Activated CD8-positive, alpha-beta memory T cell treated with anti-CD3 and anti-CD28 coated beads, Interleukin-2, amount 50 U/mL, for 24 hours (primary cell): ENCODE measurements around the gene PREP.

Experiments used
- DNase-seq: peaks from one replicate; pipeline ENCODE4 v3.0.0-alpha.2; 2020; ENCODE audit errors: extremely low read depth

The PREP gene

DNA sequence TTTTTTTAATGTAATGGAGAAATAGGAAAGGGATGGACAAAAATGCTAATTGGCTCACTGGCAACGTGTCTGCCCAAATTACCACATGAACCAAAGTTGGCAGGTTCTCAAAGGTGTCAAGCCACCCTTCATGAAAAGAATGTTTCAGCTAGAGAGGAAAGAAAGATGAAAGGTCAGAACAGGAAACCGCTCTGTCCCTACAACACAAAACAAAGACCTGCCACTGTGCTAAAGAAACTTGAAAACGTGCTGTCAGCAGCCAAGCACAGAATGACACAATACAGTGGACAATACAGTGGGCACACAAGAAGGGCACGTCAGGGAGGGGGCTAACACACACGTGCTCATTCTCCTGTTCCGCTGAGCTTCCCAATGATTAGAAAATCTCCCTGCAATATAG lies 4.9 kb downstream of the PREP start:
- no peak for DNase-seq

DNA sequence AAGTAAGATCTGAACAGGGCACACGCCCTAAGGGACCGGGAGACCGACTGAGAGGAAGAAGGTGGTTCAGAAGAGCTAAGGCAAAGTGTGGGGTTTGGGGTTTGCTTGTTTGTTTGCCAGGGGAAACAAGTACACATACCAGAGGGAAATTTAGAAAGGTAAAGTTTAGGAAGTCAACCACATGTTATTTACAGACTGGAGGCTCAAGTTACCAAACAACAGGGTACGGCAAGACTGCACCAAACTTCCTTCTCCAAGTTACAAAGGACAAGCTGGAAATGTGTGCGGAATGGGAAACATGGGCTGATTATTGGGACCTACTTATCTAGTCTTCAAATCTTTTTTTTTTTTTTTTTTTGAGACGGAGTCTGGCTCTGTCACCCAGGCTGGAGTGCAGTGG lies 11.2 kb downstream of the PREP start:
- no peak for DNase-seq

GRCh38 chr6:105389543-105389942 lies 13.3 kb downstream of the PREP start:
- DNase-seq: no peak

DNA sequence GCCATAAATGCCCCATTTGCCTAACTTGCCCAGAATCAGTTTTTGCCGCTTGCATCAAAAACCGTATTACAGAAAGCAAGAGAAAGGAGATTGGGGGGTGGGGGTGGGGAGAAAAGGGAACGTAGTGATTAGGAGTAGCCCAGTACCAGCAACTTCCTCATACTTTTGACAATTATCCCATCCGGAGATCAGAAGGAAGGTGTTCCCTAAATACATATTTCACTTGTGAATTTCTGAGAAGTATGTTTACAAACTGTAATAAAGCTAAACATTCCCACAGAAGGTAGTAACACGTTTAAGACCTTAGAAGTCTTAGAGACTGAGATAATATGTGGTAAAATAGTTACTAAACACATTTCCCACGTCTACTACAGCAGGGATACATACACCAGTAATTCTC lies 14.5 kb downstream of the PREP start:
- DNase-seq: no peak

DNA sequence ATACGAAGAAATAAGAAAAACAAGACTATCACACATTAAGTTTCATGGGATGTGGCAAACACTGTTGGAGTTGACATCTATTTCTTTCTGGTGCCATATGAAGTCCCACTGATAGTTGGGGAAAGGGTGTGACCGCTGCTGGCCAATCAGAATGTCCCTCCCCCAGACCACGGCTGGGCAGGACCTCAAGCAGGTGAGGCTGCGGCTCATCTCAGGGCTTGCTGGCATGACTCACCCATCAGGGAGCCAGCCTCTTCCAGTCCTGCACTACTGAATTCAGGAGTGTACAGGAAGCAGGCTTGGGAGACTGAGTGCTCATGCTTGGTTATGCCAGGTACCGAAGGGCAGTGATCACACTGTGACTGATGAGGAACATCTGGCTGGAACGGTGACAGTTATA lies 18.9 kb downstream of the PREP start:
- DNase-seq: no peak

- DNase-seq: no peak
These were observed 19.9 kb downstream of the PREP start for GRCh38 chr6:105382958-105383357.

- no peak for DNase-seq
These were observed 20.4 kb downstream of the PREP start for GRCh38 chr6:105382496-105382895.

- no peak for DNase-seq
These were observed 22.2 kb downstream of the PREP start for GRCh38 chr6:105380634-105381033.

GRCh38 chr6:105375797-105376196 lies 27.1 kb downstream of the PREP start:
- no peak for DNase-seq

- no peak for DNase-seq
These were observed 28.9 kb downstream of the PREP start for GRCh38 chr6:105374010-105374420.

DNA sequence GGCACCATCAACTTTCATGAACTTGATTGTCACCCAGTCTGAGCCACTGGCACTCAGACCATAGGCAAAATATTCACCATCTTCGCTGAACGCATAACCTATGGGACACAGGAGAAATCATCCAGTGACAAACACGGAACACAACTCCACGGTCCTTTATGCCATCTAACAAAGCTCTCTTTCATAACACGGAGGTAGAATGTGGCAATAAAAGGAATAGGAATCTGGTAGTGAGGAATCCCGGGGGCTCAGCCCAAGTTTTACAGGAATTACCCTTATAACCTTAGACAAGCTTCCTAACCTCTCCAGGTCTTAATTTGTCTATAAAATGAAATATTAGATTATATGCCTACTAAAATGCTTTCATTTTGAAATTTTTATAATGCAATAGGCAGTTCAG lies 29.4 kb downstream of the PREP start:
- DNase-seq: no peak

GRCh38 chr6:105372849-105373182 lies 30.1 kb downstream of the PREP start:
- DNase-seq: no peak

GRCh38 chr6:105372142-105372848 lies 30.6 kb downstream of the PREP start:
- no peak for DNase-seq

DNA sequence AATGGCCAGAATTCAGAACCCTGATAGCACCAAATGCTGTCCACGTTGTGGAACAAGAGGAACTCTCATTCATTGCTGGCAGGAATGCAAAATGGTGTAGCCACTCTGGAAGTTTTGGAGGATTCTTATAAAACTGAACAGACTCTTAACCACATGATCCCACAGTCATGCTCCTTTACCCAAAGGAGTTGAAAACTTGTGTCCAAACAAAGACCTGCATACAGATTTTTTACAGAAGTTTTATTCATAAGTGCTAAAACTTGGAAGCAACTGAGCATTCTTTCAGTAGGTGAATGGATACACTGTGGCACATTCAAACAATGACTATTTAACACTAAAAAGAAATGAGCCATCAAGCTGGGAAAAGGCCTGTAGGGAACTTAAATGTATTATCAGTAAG lies 32.5 kb downstream of the PREP start:
- DNase-seq: no peak

DNA sequence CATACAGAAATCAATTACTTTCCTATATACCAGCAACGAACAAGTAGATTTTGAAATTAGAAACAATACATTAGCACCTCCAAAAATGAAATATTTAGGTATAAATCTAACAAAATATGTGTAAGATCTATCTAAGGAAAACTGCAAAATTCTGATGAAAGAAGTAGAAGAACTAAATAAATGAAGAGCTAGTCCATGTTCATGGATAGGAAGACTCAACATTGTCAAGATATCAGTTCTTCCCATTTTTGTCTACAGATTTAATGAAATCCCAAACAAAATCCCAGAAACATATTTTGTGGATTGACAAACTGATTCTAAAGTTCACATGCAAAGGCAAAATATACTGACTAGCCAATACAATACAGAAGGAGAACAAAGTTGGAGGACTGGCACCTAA lies 33.7 kb downstream of the PREP start:
- DNase-seq: no peak

- DNase-seq: no peak
These were observed 38.6 kb downstream of the PREP start for GRCh38 chr6:105364243-105364642.

DNA sequence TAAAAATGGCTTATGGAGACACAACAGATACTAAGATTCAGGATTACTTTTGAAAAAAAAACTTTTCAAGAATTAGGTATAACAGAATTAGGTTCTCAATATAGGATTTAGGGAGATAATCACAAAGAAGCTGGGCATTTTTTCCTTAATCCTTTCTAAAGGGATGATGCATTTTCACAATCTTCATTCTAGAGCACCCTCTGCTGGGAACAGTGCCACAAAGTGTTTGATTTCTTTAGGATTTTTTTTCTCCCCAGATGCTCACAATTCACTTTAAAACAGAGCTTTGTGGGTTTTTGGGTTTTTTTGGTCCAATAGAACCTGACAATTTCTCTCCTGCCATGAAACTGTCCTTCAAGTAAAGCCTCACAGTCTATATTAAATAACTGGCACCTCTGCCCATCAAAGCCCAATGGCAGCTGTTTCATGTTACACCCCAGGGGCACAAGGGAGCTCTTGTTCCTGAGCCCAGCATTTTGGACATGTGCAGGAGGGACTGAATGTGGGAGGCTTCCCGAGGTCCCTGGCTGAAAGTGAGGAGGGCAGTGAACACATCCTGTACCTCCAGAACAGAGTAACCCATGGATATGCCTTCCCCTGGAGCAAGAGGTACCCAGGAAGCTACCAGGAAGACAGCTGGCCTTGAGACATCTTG lies 39.7 kb downstream of the PREP start:
- no peak for DNase-seq

GRCh38 chr6:105359419-105360370 lies 43.2 kb downstream of the PREP start:
- no peak for DNase-seq

DNA sequence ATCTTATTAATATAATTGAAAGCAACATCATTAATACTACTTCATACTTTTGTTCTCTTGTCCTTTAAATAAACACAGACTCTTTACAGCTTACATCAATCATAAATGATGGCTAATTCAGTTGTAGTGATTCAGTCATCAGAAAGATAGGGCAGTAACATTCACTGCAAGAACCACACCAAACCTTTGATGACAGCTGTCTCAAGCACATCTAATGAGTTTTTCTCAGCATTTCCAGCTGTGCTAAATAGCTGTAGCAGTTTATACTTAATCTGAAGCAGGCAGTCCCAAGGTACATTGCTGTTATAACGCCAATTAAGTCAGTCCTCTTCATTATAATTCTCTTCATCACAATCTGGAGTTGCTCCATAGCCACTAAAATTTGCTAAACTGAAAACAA lies 45.7 kb downstream of the PREP start:
- no peak for DNase-seq

DNA sequence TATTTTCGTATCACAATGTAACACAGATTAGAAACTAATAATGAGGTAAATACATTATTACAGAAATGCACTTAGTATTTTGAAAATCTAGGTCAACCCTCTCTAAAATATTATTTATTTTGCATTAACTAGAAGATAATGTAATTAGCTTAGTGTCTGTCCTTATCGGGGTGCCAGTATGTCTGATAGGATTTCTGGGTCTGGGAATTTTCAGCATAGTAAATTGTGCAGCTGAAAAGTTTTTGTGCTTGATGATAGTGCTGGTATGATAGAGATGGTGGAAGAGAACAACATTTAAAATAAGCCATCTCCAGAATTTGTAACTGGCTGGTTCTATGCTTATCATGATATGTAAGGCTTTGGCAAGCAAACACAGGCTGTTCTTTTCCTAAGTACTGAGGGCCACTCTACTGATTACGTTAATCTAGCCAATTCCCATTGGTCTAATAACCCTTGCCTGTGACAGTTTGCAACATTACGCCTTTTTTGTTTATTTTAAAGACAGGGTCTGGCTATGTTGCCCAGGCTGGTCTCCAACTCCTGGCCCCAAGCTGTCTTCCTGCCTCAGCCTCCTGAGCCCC lies 50.8 kb downstream of the PREP start:
- DNase-seq: no peak

DNA sequence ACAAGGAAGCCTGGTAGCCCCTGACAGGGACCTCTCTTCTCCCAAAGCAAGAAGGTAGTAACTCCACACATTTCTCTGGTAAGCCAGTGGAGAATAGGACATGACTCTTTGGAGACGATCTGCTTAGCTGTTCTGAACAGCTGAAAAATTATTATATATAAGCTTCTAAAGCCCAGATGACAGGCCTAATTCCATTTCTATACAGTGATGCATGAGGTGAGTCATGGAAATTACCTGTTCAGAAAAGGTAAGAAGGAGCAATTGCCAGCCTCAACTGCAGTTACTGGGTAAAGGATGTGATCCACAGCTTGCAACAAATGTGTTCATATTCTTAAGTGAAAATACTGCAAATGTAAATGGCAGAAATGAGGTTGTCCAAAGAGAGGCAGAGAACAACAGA lies 54.0 kb downstream of the PREP start:
- DNase-seq: no peak

GRCh38 chr6:105346052-105346451 lies 56.8 kb downstream of the PREP start:
- DNase-seq: no peak
